DMS 273 treated with DMSO at 0.1 percent for 48 hours (cell line): ENCODE data around the gene FERD3L.
A peak's percentile ranks its signal among the peaks of the same experiment; 100 is the strongest.
"Not testable (repeated sequence)": the region's sequence is repeated elsewhere in the genome, so short reads cannot be mapped to it uniquely, and the experiment has no call there.

Experiments used
- DNase-seq: peaks from one replicate; lab custom pipeline; 2025; lab: John Stamatoyannopoulos, UW

Gene FERD3L

GRCh38 chr7:19144661-19145433 is at the start of gene FERD3L:
FERD3L (minus strand) TSS chr7:19145421; CDS start chr7:19145362, 59 bp downstream.
- DNase-seq = no peak

GRCh38 chr7:19194417-19194816 is 49.2 kb upstream of the FERD3L start:
- not testable (repeated sequence) for DNase-seq

- DNase-seq = no peak
These were observed 36.4 kb upstream of the FERD3L start for GRCh38 chr7:19181634-19182033.

- DNase-seq = no peak
These were observed 33.4 kb upstream of the FERD3L start for GRCh38 chr7:19178595-19178994.

GRCh38 chr7:19177269-19177668 is 32.0 kb upstream of the FERD3L start:
- no peak for DNase-seq

- DNase-seq = no peak
These were observed 30.0 kb upstream of the FERD3L start for GRCh38 chr7:19175241-19175640.

GRCh38 chr7:19161671-19162070 is 16.4 kb upstream of the FERD3L start:
- no peak for DNase-seq

- no peak for DNase-seq
These were observed 1.5 kb upstream of the FERD3L start for GRCh38 chr7:19146699-19147098.

GRCh38 chr7:19145434-19146115 is 354 bp upstream of the FERD3L start:
- DNase-seq = no peak

GRCh38 chr7:19143881-19144574 is 1.2 kb downstream of the FERD3L start:
- no peak for DNase-seq

GRCh38 chr7:19139706-19140327 is 5.4 kb downstream of the FERD3L start:
- DNase-seq = no peak

GRCh38 chr7:19133886-19134285 is 11.3 kb downstream of the FERD3L start:
- no peak for DNase-seq

GRCh38 chr7:19133390-19133789 is 11.8 kb downstream of the FERD3L start:
- DNase-seq = no peak

- no peak for DNase-seq
These were observed 16.4 kb downstream of the FERD3L start for GRCh38 chr7:19128856-19129255.

- peak; percentile 36 for DNase-seq
These were observed 23.1 kb downstream of the FERD3L start for GRCh38 chr7:19121977-19122588.

GRCh38 chr7:19119870-19120486 is 25.2 kb downstream of the FERD3L start:
- DNase-seq = no peak

- no peak for DNase-seq
These were observed 25.8 kb downstream of the FERD3L start for GRCh38 chr7:19119372-19119771.

GRCh38 chr7:19118636-19119371 is 26.4 kb downstream of the FERD3L start:
- no peak for DNase-seq

GRCh38 chr7:19117870-19118608 is 27.2 kb downstream of the FERD3L start:
- DNase-seq = no peak
